Nephron progenitor cell (in vitro differentiated cells): Measurements from ENCODE around the gene RFPL2.

ENCODE experiments used
- DNase-seq: peaks from one replicate; pipeline ENCODE4 v3.0.0; 2021
- H3K27ac Mint-ChIP-seq: 2 replicates; pipeline ENCODE4 v1.8.0; 2021; ENCODE audit warnings: mild to moderate bottlenecking, moderate library complexity, mixed read lengths
- H3K27me3 Mint-ChIP-seq: 2 replicates; pipeline ENCODE4 v1.8.0; 2021; ENCODE audit warnings: mild to moderate bottlenecking, low read depth, mixed read lengths; ENCODE audit not compliant: poor library complexity
- H3K36me3 Mint-ChIP-seq: 2 replicates; pipeline ENCODE4 v1.8.0; 2021; ENCODE audit warnings: low read depth, mixed read lengths
- H3K4me1 Mint-ChIP-seq: 2 replicates; pipeline ENCODE4 v1.8.0; 2021; ENCODE audit warnings: mixed read lengths
- H3K4me3 Mint-ChIP-seq: 2 replicates; pipeline ENCODE4 v1.8.0; 2021; ENCODE audit warnings: mild to moderate bottlenecking, moderate library complexity, mixed read lengths
- H3K9me3 Mint-ChIP-seq: 2 replicates; pipeline ENCODE4 v1.8.0; 2021; ENCODE audit warnings: mild to moderate bottlenecking, moderate library complexity, mixed read lengths
- TF ChIP-seq, protein P1 (sequence below): fragments of 200-600 bp; sonication (generic); IDR thresholded peaks from 2 replicates; pipeline ENCODE4 v1.5.0; 2021; ENCODE audit warnings: antibody characterized with exemption

RFPL2 gene

DNA sequence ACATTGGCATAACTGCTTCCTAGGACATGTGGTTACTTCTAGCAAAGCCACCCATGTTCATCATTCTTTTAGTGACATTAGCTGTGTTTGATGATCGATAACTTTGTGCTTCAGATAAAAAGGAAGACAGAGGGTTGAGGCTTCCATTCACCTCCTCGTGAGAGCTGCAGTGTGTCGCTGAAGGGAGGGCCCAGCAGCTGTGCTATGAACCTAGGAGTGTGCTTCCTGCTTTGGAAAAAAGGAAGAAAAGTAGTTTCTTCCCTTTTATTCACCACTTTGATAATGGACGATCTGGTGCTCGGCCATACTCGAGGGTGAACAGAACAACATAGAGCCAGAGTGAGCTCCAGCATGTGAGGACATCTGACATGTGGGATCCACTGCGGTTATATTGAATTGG is 6.1 kb upstream of the RFPL2 start:
- no peak for DNase-seq
- TF ChIP-seq, protein P1, sequence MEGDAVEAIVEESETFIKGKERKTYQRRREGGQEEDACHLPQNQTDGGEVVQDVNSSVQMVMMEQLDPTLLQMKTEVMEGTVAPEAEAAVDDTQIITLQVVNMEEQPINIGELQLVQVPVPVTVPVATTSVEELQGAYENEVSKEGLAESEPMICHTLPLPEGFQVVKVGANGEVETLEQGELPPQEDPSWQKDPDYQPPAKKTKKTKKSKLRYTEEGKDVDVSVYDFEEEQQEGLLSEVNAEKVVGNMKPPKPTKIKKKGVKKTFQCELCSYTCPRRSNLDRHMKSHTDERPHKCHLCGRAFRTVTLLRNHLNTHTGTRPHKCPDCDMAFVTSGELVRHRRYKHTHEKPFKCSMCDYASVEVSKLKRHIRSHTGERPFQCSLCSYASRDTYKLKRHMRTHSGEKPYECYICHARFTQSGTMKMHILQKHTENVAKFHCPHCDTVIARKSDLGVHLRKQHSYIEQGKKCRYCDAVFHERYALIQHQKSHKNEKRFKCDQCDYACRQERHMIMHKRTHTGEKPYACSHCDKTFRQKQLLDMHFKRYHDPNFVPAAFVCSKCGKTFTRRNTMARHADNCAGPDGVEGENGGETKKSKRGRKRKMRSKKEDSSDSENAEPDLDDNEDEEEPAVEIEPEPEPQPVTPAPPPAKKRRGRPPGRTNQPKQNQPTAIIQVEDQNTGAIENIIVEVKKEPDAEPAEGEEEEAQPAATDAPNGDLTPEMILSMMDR, result no peak
- no peak overlapping the region for H3K27ac Mint-ChIP-seq

DNA sequence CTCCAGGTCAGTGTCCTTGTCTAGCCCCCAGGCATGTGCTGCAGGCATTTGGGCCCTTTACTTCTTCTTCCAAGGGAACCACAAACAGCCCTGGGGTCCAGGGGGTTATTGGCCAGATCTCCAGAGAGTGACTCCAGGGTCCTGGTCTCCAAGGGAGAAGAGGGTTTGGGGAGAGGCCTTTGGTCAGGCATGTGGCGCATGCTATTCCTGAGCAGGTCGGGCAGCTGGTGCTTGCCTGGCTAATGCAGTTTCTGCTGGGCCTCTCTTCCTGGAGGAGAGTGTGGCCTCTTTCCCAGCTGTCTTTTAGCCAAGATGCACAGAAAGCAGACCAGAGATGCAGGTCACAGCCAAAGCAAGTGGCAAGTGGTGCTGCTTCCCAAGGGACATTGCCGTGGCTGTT is 3.8 kb upstream of the RFPL2 start:
- Mint-ChIP-seq H3K9me3 (no peaks in the 10 kb centered on the region), H3K4me1 (peaks cover 23% of the 10 kb centered on the region), H3K27me3 (peaks cover 53% of the 10 kb centered on the region), H3K27ac (no peak overlapping the region), H3K36me3 (no peaks in the 10 kb centered on the region), H3K4me3 (no peak overlapping the region)
- TF ChIP-seq, protein P1, result no peak
- DNase-seq, result no peak

More for the DNA sequence above, 6.1 kb upstream of the RFPL2 start:
- Mint-ChIP-seq H3K4me3 (no peak overlapping the region), H3K4me1 (peaks cover 4% of the 10 kb centered on the region), H3K9me3 (no peaks in the 10 kb centered on the region), H3K36me3 (no peaks in the 10 kb centered on the region), H3K27me3 (peaks cover 29% of the 10 kb centered on the region)

DNA sequence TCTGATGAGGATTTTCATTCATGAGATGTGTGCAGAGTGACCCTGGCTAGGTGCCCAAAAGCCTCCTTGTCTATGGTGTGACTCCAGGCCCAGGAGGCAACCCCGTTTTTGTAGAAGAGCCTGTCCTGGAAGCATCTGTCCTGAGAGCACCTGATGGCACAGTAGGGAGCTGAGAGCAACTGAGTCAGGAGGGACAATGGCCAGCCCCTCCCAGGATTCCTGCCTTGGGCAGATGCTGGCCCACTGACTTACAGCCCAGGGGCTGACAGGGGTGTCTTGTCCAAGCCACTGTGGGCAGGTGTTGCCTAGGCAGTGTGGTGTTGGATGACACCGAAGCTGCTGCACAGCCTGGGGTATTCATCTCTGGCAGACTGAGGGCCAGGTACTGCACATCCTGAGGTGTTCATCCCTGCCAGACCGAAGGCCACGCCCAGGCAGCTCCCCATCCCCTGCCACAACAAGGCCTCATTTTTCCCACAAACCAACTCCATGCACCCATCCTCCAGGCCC is 3.2 kb upstream of the RFPL2 start:
- peaks cover 30% of the 10 kb centered on the region for H3K4me1 Mint-ChIP-seq
- no peaks in the 10 kb centered on the region for H3K36me3 Mint-ChIP-seq
- H3K27me3 Mint-ChIP-seq, result peaks cover 59% of the 10 kb centered on the region
- H3K9me3 Mint-ChIP-seq, result no peaks in the 10 kb centered on the region
- H3K4me3 Mint-ChIP-seq, result no peak overlapping the region
- TF ChIP-seq, protein P1, result no peak
- H3K27ac Mint-ChIP-seq, result no peak overlapping the region
- no peak for DNase-seq

DNA sequence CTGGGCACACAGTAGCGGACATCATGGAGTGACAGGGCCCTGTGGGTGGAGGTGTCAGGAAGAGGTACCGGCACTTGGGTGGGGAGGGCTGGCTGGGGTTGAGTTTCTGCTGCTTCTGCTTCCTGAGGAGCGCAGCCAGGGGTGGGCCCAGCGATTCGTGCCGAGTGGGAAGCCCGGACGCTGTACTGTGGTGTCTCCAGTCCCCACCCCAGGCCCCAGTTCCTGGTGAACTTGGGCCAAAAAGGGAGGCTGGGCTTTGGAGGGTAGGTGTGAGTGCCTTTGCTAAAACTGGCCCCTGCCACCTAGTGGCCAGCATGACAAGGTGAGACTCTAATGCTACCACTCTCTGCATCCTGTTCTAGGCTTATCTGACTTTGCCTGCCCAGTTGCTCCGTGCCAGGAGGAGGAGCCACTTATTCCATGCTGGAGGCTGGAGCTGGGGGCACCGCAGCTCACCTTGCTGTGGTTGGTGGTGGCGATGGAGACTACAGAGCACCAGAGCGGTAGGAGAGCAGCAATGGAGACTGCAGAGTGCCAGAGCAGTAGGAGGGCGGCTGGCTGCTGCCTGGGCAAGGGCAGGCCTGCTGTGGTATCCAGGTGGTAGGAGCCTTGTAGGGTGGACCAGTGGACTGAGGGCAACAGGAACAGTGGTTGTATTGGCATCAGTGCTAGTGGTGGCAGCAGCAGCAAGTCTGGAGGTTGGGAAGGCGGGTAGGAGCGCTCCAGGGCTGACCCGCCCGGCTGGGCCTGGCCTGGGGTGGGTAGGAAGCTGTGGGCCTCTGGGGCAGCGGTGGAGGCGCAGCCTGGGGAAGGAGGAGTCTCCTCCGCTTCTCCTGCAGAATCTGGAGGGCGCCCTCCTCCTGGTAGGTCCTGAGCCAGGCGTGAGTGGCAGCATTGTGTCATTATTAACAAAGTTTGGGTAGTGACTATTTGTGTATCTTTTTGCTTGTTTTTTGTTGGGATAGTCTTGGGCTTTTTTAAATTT is 2.2 kb upstream of the RFPL2 start:
- Mint-ChIP-seq H3K27ac (no peak overlapping the region), H3K9me3 (no peaks in the 10 kb centered on the region), H3K27me3 (peaks cover 69% of the 10 kb centered on the region), H3K4me3 (no peak overlapping the region), H3K4me1 (peaks cover 31% of the 10 kb centered on the region), H3K36me3 (no peaks in the 10 kb centered on the region)
- TF ChIP-seq, protein P1, result peak; percentile 51
- peak; percentile 22 for DNase-seq

DNA sequence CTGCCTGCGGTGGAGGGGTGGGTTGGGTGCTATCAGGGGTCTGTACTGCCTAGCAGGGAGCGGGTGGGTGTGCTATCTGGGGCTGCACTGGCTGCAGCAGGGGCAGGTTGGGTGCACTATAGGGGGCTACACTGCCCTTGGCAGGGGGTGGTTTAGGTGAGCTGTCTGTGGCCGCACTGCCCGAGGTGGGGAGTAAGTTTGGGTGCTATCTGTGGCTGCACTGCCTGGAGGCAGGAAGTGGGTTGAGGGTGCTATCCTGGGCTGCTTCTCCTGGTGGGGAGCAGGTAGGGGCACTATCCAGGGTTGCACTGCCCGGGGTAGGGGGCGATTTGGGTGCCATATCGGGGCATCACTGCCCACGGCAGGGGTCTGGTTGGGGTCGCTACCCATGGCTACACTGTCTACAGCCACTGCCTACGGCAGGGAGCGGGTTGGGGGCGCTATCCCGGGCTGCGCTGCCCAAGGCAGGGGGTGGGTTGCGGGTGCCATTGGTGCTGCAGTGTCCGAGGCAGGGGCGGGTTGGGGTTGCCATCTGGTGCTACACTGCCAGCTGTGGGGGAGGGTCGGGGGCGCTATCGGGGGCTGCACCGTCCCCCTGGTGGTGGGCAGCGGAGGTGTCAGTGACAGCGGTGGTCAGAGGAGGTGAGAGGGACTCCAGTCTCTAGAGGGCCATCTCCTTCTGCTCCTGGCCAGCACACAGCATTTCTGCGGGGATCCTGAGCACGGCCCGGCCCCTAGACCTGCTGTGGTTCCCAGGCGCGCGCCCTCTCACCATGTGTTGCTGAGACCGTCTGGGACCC is 1.3 kb upstream of the RFPL2 start:
- Mint-ChIP-seq H3K4me3 (peak overlapping the region; percentile 87), H3K27me3 (peaks cover 76% of the 10 kb centered on the region), H3K27ac (no peak overlapping the region), H3K9me3 (no peaks in the 10 kb centered on the region), H3K36me3 (no peaks in the 10 kb centered on the region), H3K4me1 (peaks cover 31% of the 10 kb centered on the region)
- DNase-seq, result peak; percentile 52
- TF ChIP-seq, protein P1, result no peak
